ENCODE data around the gene ZCCHC3. TPM values are rescaled to one million over a fixed set of nuclear protein-coding genes. Genes with fewer than 3 reads are reported as not detected.
"Not testable (repeated sequence)": the region's sequence is repeated elsewhere in the genome, so short reads cannot be mapped to it uniquely, and the experiment has no call there.

The ZCCHC3 gene
- total RNA-seq, 1 experiment from 2014 or later: 12.1 TPM

DNA sequence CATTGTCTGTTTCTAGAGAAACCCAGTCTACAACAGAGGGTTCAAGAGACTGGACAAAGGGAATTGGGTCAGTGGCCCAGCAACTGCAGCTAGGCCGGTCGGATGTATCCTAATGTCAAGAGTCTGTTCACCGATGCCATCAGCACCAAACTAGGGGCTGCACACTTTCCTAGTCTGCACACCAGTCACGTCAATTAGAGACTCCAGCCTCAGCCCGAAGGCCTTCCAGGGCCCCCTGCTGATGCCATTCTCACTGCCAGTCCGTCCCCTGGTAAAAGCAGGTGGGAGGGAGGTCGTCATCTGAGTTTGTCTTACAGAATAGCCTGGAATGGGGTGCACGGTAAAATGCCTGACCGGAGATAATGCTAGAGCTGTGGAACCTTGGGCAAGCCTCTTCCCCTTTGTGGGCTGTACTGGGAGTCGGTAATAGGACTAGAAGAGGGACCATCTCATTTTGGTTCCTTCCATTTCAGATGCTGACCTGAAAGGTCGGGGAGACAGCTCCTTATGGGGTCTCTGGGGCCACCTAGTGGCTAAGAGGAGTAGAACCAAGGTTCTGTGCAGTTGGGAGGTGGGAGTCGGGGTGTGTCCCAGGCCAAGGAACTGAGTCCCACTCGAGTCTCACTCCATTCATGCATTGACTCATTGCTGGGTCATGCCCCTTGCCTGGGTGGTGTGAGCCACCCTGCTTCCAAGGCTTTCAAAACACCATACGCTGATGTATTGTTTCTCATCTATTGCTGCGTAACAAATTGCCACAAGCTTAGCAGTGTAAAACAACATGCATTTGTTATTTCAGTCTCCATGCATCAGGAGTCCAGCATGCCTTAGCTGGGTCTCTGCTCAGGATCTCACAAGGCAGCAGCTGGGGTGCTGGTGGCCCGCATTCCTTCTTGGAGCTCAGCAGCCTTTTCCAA is 33.1 kb downstream of the ZCCHC3 start:
- peak; percentile 73 for DNase-seq (ENCODE audit: unreplicated experiment)
- Mint-ChIP-seq H3K27ac (ENCODE audit: low read depth, unreplicated experiment) (peak overlapping the region; percentile 55), H3K4me1 (ENCODE audit: insufficient read depth, unreplicated experiment) (peaks cover 24% of the 10 kb centered on the region), H3K4me3 (ENCODE audit: unreplicated experiment) (peak overlapping the region; percentile 45), H3K27me3 (ENCODE audit: insufficient read depth, unreplicated experiment) (no peaks in the 10 kb centered on the region), H3K9me3 (ENCODE audit: unreplicated experiment) (no peaks in the 10 kb centered on the region), H3K36me3 (ENCODE audit: insufficient read depth, unreplicated experiment) (peaks cover 31% of the 10 kb centered on the region)
- TF ChIP-seq, protein P1, sequence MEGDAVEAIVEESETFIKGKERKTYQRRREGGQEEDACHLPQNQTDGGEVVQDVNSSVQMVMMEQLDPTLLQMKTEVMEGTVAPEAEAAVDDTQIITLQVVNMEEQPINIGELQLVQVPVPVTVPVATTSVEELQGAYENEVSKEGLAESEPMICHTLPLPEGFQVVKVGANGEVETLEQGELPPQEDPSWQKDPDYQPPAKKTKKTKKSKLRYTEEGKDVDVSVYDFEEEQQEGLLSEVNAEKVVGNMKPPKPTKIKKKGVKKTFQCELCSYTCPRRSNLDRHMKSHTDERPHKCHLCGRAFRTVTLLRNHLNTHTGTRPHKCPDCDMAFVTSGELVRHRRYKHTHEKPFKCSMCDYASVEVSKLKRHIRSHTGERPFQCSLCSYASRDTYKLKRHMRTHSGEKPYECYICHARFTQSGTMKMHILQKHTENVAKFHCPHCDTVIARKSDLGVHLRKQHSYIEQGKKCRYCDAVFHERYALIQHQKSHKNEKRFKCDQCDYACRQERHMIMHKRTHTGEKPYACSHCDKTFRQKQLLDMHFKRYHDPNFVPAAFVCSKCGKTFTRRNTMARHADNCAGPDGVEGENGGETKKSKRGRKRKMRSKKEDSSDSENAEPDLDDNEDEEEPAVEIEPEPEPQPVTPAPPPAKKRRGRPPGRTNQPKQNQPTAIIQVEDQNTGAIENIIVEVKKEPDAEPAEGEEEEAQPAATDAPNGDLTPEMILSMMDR (IDR thresholded peaks at IDR 0.05; ENCODE audit: unreplicated experiment): peak; percentile 86
- CTCF ChIA-PET: interaction anchor here (0.5 to 5.0 kb wide), 48 partner anchors 7 to 240 kb away, joined by 3 to 53 read pairs (median 5); partner anchors contain the start of genes DEFB129, DEFB132, NRSN2 and ZCCHC3
- BruUV-seq (replicated peaks): no TSS peak
- intact Hi-C loops (cut with micrococcal nuclease): loop anchor here (1.0 kb wide), 2 partner anchors 94 to 121 kb away; no protein-coding TSS in a partner anchor
- POLR2A ChIA-PET: interaction anchor here (0.5 to 2.0 kb wide), 8 partner anchors 15 to 703 kb away, joined by 3 to 9 read pairs (median 4); no protein-coding TSS in a partner anchor

DNA sequence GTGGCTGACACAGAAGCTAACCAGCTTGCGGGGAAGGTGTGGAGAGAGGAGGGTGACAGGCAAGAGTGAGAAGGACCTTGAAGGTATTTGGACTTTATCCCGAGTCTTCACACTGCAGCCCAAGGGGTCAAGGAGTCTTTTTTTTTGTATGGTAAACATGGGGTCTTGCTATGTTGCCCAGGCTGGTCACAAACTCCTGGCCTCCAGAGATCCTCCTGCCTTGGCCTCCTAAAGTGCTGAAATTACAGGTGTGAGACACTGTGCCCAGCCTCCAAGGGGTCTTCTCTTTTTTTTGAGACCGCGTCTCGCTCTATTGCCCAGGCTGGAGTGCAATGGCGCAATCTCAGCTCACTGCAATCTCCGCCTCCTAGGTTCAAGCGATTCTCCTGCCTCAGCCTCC is 37.2 kb downstream of the ZCCHC3 start:
- peaks cover 4% of the 10 kb centered on the region for H3K36me3 Mint-ChIP-seq (ENCODE audit: insufficient read depth, unreplicated experiment)
- TF ChIP-seq, protein P1 (IDR thresholded peaks at IDR 0.05; ENCODE audit: unreplicated experiment): no peak
- no peak overlapping the region for H3K4me3 Mint-ChIP-seq (ENCODE audit: unreplicated experiment)
- BruUV-seq (replicated peaks): no TSS peak
- no peaks in the 10 kb centered on the region for H3K27me3 Mint-ChIP-seq (ENCODE audit: insufficient read depth, unreplicated experiment)
- CTCF ChIA-PET: interaction anchor here (0.7 to 5.0 kb wide), 2 partner anchors 11 to 209 kb away, joined by 3 to 32 read pairs; partner anchors contain the start of genes CSNK2A1 and NRSN2
- peaks cover 12% of the 10 kb centered on the region for H3K4me1 Mint-ChIP-seq (ENCODE audit: insufficient read depth, unreplicated experiment)
- no peak overlapping the region for H3K27ac Mint-ChIP-seq (ENCODE audit: low read depth, unreplicated experiment)
- no peaks in the 10 kb centered on the region for H3K9me3 Mint-ChIP-seq (ENCODE audit: unreplicated experiment)
- no peak for DNase-seq (ENCODE audit: unreplicated experiment)
- intact Hi-C loops (cut with micrococcal nuclease): no loop called here
- POLR2A ChIA-PET: interaction anchor here (1.0 to 1.1 kb wide), 2 partner anchors 11 to 991 kb away, joined by 3 read pairs; no protein-coding TSS in a partner anchor

DNA sequence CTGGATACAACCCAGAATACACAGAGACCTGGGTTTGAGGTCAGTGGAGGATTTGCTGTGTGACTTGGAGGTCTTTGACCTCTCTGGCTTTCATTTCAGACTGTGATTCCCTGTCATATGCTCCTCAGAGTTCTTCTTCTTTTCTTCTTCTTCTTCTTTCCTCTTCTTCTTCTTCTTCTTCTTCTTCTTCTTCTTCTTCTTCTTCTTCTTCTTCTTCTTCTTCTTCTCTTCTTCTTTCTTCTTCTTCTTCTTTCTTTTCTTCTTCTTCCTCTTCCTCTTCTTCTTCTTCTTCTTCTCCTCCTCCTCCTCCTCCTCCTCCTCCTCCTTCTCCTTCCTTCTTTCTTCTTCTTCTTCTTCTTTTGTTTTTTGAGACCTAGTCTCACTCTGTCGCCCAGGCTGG is 38.7 kb downstream of the ZCCHC3 start:
- H3K9me3 Mint-ChIP-seq (ENCODE audit: unreplicated experiment); POLR2A ChIA-PET; CTCF ChIA-PET; H3K36me3 Mint-ChIP-seq (ENCODE audit: insufficient read depth, unreplicated experiment); H3K27ac Mint-ChIP-seq (ENCODE audit: low read depth, unreplicated experiment); BruUV-seq (replicated peaks); DNase-seq (ENCODE audit: unreplicated experiment); intact Hi-C loops (cut with micrococcal nuclease); H3K27me3 Mint-ChIP-seq (ENCODE audit: insufficient read depth, unreplicated experiment); H3K4me1 Mint-ChIP-seq (ENCODE audit: insufficient read depth, unreplicated experiment); H3K4me3 Mint-ChIP-seq (ENCODE audit: unreplicated experiment): not testable (repeated sequence)

DNA sequence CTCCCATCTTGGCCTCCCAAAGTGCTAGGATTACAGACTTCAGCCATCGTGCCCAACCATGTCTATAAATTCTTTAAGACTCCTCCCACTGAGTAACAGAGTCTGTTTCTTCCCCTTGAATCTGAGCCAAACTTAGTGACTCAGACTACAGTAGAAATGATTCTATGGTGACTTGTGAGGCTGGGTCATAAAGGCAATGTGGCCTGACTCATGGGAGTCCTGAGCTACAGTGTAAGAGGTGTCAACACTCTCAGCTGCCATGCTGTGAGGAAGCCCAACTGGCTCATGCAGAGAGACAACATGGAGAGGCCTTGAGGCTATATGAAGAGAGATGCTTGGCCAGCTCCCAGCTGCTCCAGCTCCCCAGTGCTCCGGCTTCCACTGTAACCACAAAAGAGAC is 44.3 kb downstream of the ZCCHC3 start:
- ChIA-PET CTCF (interaction anchor here (0.6 to 3.4 kb wide), 5 partner anchors 11 to 247 kb away, joined by 3 to 21 read pairs (median 3); no protein-coding TSS in a partner anchor), POLR2A (interaction anchor here (1.1 to 1.4 kb wide), 3 partner anchors 17 to 45 kb away, joined by 3 to 6 read pairs (median 6); partner anchors contain the start of genes SOX12 and ZCCHC3)
- H3K4me3 Mint-ChIP-seq (ENCODE audit: unreplicated experiment): no peak overlapping the region
- no TSS peak for BruUV-seq (replicated peaks)
- TF ChIP-seq, protein P1 (IDR thresholded peaks at IDR 0.05; ENCODE audit: unreplicated experiment): no peak
- peak; percentile 94 for DNase-seq (ENCODE audit: unreplicated experiment)
- H3K4me1 Mint-ChIP-seq (ENCODE audit: insufficient read depth, unreplicated experiment): peaks cover 9% of the 10 kb centered on the region
- peaks cover 12% of the 10 kb centered on the region for H3K36me3 Mint-ChIP-seq (ENCODE audit: insufficient read depth, unreplicated experiment)
- H3K9me3 Mint-ChIP-seq (ENCODE audit: unreplicated experiment): peaks cover 22% of the 10 kb centered on the region
- intact Hi-C loops (cut with micrococcal nuclease): no loop called here
- H3K27me3 Mint-ChIP-seq (ENCODE audit: insufficient read depth, unreplicated experiment): no peaks in the 10 kb centered on the region
- peak overlapping the region; percentile 66 for H3K27ac Mint-ChIP-seq (ENCODE audit: low read depth, unreplicated experiment)

All from MCF 10A (cell line).